ENCODE measurements around the gene RTN4RL2.

- TF ChIP-seq TAF1 (IDR thresholded peaks at IDR 0.05; ENCODE audit: low read depth, low read length) (no peak), POLR2A (IDR thresholded peaks at IDR 0.05; ENCODE audit: low read depth, low read length) (no peak), POLR2AphosphoS5 (IDR thresholded peaks at IDR 0.05; ENCODE audit: low read depth, low read length) (no peak), SPI1 (IDR thresholded peaks at IDR 0.05; ENCODE audit: low read depth, low read length) (no peak), PAX5 (IDR thresholded peaks at IDR 0.05; ENCODE audit: insufficient read depth, low read length, severe bottlenecking) (no peak), POU2F2 (IDR thresholded peaks at IDR 0.05; ENCODE audit: low read depth, low read length) (no peak)
Observed at GRCh38 chr11:57513452-57513795, 53.1 kb downstream of the RTN4RL2 start.
